Chondrocyte (in vitro differentiated cells): ENCODE results near the gene DENND6A. TPM values are rescaled to one million over a fixed set of nuclear protein-coding genes. Genes with fewer than 3 reads are reported as not detected.
A peak's percentile ranks its signal among the peaks of the same experiment; 100 is the strongest.

ENCODE experiments used
- DNase-seq: peaks from one replicate; pipeline ENCODE4 v3.0.0; 2021; ENCODE audit warnings: mixed read lengths, low spot score
- H3K27ac Mint-ChIP-seq: one replicate; pipeline ENCODE4 v1.8.0; 2021; ENCODE audit warnings: mild to moderate bottlenecking, moderate library complexity, mixed read lengths; ENCODE audit not compliant: unreplicated experiment
- H3K27me3 Mint-ChIP-seq: 2 replicates; pipeline ENCODE4 v1.8.0; 2021; ENCODE audit warnings: low read depth, mixed read lengths
- H3K36me3 Mint-ChIP-seq: 2 replicates; pipeline ENCODE4 v1.8.0; 2021; ENCODE audit warnings: low read depth, mixed read lengths
- H3K4me1 Mint-ChIP-seq: 2 replicates; pipeline ENCODE4 v1.8.0; 2021; ENCODE audit warnings: low read depth, mild to moderate bottlenecking, mixed read lengths
- H3K4me3 Mint-ChIP-seq: one replicate; pipeline ENCODE4 v1.8.0; 2021; ENCODE audit warnings: mild to moderate bottlenecking, moderate library complexity, mixed read lengths; ENCODE audit not compliant: unreplicated experiment
- H3K9me3 Mint-ChIP-seq: 2 replicates; pipeline ENCODE4 v1.8.0; 2021; ENCODE audit warnings: low read depth, mixed read lengths
- total RNA-seq: library from RNA; stranded (reverse); gene quantifications from 3 replicates; pipeline ENCODE4 v1.2.1, GENCODE V29; 2021
- TF ChIP-seq, protein P1 (sequence below): fragments of 200-600 bp; sonication (generic); IDR thresholded peaks from 2 replicates; pipeline ENCODE4 v1.5.0; 2021; ENCODE audit warnings: antibody characterized with exemption, mild to moderate bottlenecking, moderate library complexity

DENND6A gene
- total RNA-seq, 1 donor from 2014 or later = 19.8 TPM

DNA sequence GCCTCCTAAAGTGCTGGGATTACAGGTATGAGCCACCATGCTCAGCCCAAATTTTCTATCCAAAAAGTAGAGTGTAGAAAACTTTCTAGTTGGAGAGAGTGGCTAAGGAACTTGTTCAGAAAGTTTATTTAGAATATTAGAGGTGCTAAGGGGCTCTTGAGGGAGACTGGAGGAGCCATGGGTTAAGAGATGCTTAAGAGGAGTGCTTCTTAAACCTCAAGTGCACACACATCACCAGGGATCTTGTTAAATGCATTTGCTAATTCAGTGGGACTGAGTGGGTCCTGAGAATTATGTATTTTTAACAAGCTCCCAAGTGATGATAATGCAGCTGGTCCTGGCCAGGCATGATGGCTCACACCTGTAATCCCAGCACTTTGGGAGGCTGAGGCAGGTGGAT, 33.5 kb upstream of the DENND6A start:
- TF ChIP-seq, protein P1, sequence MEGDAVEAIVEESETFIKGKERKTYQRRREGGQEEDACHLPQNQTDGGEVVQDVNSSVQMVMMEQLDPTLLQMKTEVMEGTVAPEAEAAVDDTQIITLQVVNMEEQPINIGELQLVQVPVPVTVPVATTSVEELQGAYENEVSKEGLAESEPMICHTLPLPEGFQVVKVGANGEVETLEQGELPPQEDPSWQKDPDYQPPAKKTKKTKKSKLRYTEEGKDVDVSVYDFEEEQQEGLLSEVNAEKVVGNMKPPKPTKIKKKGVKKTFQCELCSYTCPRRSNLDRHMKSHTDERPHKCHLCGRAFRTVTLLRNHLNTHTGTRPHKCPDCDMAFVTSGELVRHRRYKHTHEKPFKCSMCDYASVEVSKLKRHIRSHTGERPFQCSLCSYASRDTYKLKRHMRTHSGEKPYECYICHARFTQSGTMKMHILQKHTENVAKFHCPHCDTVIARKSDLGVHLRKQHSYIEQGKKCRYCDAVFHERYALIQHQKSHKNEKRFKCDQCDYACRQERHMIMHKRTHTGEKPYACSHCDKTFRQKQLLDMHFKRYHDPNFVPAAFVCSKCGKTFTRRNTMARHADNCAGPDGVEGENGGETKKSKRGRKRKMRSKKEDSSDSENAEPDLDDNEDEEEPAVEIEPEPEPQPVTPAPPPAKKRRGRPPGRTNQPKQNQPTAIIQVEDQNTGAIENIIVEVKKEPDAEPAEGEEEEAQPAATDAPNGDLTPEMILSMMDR = no peak
- Mint-ChIP-seq H3K27ac (no peak overlapping the region), H3K36me3 (no peaks in the 10 kb centered on the region), H3K9me3 (no peaks in the 10 kb centered on the region), H3K4me3 (no peak overlapping the region), H3K4me1 (no peaks in the 10 kb centered on the region), H3K27me3 (peaks cover 6% of the 10 kb centered on the region)
- no peak for DNase-seq

DNA sequence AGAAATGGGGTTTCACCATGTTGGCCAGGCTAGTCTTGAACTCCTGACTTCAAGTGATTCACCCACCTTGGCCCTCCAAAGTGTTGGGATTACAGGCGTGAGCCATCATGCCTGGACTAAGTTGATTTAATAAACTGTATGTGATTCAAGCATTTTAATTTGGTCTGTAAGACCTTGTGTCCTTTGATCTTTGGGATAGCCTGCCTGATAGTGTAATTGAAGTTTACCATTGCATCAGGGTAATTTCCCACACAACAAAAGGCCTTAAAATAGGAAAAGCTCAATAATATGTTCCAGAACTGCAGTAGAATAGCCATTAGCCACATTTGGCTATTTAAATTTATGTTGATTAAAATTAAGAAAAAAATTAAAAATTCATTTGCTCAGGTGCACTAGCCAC, 25.2 kb upstream of the DENND6A start:
- TF ChIP-seq, protein P1 = no peak
- peaks cover 3% of the 10 kb centered on the region for H3K27me3 Mint-ChIP-seq
- no peaks in the 10 kb centered on the region for H3K36me3 Mint-ChIP-seq
- no peak overlapping the region for H3K27ac Mint-ChIP-seq
- H3K9me3 Mint-ChIP-seq = no peaks in the 10 kb centered on the region
- H3K4me3 Mint-ChIP-seq = no peak overlapping the region
- DNase-seq = no peak
- no peaks in the 10 kb centered on the region for H3K4me1 Mint-ChIP-seq

GRCh38 chr3:57717205-57717868, 24.5 kb upstream of the DENND6A start:
- Mint-ChIP-seq H3K9me3 (no peaks in the 10 kb centered on the region), H3K27ac (no peak overlapping the region), H3K27me3 (peaks cover 3% of the 10 kb centered on the region), H3K4me1 (no peaks in the 10 kb centered on the region), H3K4me3 (no peak overlapping the region), H3K36me3 (no peaks in the 10 kb centered on the region)
- DNase-seq = no peak
- TF ChIP-seq, protein P1 = no peak

DNA sequence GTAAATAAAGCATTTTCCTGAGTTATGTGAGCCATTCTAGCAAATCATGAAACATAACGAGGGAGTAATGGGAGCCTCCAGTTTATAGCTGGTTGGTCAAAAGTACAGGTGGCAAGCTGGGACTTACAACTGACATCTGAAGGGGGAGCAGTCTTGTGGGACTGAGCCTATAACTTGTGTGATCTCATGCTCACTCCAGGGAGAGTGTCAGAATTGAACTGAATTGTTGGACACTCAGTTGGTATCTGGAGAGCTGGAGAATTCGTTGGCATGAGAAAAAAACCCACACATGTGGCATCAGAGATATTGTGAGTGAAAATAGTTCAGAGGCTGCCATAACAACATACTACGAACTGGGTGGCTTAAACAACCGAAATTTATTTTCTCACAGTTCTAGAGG, 22.8 kb upstream of the DENND6A start:
- H3K4me3 Mint-ChIP-seq = no peak overlapping the region
- peaks cover under 1% of the 10 kb centered on the region for H3K36me3 Mint-ChIP-seq
- no peaks in the 10 kb centered on the region for H3K27me3 Mint-ChIP-seq
- DNase-seq = no peak
- peaks cover under 1% of the 10 kb centered on the region for H3K9me3 Mint-ChIP-seq
- H3K27ac Mint-ChIP-seq = no peak overlapping the region
- H3K4me1 Mint-ChIP-seq = no peaks in the 10 kb centered on the region
- TF ChIP-seq, protein P1 = no peak

DNA sequence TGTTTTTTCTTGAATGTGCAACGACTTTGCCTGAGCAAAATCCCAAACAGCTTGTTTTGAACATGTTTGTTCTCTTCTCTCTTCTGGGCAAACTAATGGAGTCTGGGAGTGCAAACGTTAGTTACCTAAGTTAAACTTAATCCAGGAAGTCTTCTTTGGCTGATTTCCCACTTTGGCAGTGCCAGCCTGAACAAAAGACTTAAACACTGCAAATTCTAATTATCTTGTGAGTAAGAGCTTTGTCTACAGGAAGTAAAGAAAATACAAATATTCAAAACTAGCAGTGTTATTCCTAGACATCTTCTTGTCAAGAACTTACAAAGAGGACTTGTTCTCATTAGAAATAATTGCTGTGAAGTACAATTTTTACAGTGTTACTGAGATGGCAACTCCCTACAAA, 16.7 kb upstream of the DENND6A start:
- Mint-ChIP-seq H3K27me3 (no peaks in the 10 kb centered on the region), H3K4me3 (no peak overlapping the region), H3K4me1 (peaks cover 9% of the 10 kb centered on the region), H3K27ac (peak overlapping the region; percentile 2), H3K36me3 (peaks cover 2% of the 10 kb centered on the region), H3K9me3 (peaks cover 3% of the 10 kb centered on the region)
- no peak for DNase-seq
- TF ChIP-seq, protein P1 = no peak
